CD4-positive, alpha-beta T cell treated with Interleukin-17A for 1 hour (primary cell): ENCODE results near the gene PIGU.
A peak's percentile ranks its signal among the peaks of the same experiment; 100 is the strongest.

ENCODE experiments used
- DNase-seq: peaks from one replicate; pipeline ENCODE4 v3.0.0-alpha.2; 2020

PIGU gene

GRCh38 chr20:34575756-34576155 lies 101.1 kb downstream of the PIGU start:
- DNase-seq = no peak

- no peak for DNase-seq
Observed at GRCh38 chr20:34575271-34575670, 101.6 kb downstream of the PIGU start.

DNA sequence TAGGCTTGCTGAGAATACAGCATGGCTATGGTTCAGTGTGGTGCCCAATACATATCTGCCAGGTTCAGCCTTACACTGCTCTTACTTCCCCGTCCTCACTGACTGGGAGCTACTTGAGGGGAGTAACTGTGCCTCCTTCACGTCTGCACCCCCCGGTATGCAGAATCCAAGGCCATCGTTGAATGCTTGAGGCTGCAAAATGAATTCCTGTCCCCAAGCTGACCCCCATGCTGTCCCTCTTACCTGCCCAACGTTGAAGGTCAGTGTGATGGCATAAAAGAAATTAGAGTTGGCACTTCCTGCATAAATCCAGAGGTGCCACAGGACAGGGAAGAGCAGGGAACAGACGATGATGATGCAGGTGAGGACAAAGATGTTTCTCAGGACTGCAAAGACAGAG lies 102.0 kb downstream of the PIGU start:
- no peak for DNase-seq

- no peak for DNase-seq
Observed at GRCh38 chr20:34574426-34574825, 102.5 kb downstream of the PIGU start.

GRCh38 chr20:34573541-34574300 lies 103.2 kb downstream of the PIGU start:
- no peak for DNase-seq

- DNase-seq = no peak
Observed at GRCh38 chr20:34571753-34572152, 105.1 kb downstream of the PIGU start.

DNA sequence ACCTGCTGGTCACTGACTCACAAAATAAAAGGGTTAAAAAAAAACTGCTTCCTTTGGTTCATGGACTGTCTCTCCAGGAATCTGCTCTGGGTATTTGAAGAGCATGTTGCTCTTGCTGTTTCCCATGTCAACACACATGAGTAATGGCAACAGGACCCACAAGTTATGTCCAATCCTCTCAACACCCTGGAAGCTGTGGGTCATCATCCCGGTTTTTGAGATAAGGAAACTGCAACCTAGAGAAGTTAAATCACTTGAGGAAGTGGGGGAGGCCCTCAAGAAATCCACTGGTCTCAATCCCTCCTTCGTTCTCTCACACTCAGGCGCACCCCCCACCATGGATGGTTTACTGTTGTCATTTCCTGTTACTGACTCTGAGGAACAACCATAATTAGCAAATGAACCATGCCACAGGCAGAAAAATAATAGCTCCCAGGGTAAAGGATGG lies 106.0 kb downstream of the PIGU start:
- DNase-seq = no peak

DNA sequence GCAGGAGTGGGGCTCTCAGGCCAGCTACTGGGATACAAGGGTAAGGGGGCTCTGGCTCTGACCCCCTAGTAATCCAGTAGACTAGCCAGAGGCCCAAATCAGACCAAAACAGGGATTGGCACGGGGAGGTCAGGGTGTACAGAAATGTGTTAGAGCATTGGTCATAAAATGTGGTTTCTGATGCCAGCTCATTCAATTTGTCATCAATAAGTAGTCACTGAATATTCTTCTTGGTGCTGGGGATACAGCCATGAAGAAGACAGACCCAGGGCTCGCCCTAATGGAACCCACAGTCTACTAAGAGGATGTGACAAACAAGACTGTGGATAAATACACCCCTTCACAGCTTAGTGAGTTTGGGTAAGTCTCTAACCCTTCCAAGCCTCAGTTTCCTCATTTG lies 107.3 kb downstream of the PIGU start:
- DNase-seq = no peak

- no peak for DNase-seq
Observed at GRCh38 chr20:34567892-34568865, 108.7 kb downstream of the PIGU start.

GRCh38 chr20:34566978-34567891 lies 109.7 kb downstream of the PIGU start:
- DNase-seq = no peak

DNA sequence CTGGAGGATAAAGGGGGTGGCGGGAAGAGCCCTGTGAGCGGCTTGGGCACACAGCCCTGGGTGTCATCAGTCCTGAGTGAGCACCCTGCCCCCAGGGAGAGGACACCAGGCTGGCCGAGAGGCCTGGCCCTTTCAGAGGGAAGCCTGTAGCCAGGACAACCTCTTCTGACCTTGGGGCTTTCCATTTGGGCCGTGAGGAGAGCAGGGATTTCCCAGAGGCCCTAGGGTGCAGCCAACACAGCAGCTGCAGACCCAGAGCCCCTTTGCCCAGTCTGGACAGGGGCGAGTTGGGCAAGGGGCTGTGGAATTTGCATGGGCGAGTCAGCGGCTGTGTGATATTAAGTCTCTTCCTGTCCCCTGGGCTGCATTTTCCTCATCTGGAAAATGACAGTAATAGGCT lies 112.1 kb downstream of the PIGU start:
- DNase-seq = no peak

- DNase-seq = peak; percentile 13
Observed at GRCh38 chr20:34562641-34563040, 114.3 kb downstream of the PIGU start.

- DNase-seq = no peak
Observed at GRCh38 chr20:34561661-34562060, 115.2 kb downstream of the PIGU start.

GRCh38 chr20:34560614-34561013 lies 116.3 kb downstream of the PIGU start:
- no peak for DNase-seq

DNA sequence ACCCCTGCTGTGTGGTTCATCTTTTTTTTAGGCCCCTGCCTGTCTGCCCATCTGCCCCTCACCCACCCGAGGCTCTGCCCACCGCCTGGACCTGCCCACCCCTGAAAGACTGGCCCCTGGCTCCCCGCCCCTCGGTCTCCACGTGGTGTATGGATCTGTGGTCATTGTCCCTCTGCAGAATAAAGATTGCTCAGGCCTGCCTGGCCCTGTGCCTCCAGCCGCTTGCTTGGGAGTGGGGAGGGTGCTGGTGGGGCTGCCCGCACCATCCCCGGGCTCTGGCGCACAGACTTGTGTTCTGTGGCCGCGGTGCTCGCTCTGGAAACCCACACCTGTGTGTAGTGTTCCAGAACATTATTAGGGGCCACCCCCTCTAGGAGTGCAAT lies 116.8 kb downstream of the PIGU start:
- no peak for DNase-seq

DNA sequence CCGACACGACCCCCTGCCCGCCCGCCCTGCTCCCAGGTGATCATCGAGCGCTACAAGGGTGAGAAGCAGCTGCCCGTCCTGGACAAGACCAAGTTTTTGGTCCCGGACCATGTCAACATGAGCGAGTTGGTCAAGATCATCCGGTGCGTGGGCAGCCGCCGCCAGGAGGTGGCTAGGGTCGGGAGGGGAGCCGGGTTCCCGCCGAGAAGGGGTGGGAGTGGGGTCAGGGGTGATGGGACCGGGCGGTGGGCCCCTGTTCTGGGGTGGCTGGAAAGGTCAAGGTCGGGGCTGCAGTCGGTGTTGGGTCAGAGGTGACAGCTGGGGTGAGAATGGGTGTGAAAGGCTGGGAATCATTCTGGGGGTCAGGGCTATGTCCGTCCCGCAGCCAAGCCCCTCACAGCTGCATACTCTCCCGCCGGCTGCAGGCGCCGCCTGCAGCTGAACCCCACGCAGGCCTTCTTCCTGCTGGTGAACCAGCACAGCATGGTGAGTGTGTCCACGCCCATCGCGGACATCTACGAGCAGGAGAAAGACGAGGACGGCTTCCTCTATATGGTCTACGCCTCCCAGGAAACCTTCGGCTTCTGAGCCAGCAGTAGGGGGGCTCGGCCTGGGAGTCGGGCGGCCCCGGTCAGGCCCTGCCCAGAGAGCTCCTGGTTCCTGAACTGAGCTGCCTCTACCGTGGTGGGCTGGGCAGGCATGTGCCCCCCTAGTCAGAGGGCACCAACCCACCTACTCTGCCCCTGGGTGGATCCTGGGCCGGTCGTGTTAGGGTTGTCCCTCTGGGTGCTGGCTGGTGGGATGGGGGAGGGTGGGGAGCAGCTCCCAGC lies 117.4 kb downstream of the PIGU start:
- peak; percentile 18 for DNase-seq

GRCh38 chr20:34558320-34559218 lies 118.3 kb downstream of the PIGU start, which contains the start of gene MAP1LC3A:
Gene MAP1LC3A, plus strand, starts transcription at chr20:34558718. Its CDS starts 151 bp downstream, at chr20:34558869.
- peak; percentile 97 for DNase-seq

- no peak for DNase-seq
Observed at GRCh38 chr20:34557936-34558319, 119.0 kb downstream of the PIGU start.

DNA sequence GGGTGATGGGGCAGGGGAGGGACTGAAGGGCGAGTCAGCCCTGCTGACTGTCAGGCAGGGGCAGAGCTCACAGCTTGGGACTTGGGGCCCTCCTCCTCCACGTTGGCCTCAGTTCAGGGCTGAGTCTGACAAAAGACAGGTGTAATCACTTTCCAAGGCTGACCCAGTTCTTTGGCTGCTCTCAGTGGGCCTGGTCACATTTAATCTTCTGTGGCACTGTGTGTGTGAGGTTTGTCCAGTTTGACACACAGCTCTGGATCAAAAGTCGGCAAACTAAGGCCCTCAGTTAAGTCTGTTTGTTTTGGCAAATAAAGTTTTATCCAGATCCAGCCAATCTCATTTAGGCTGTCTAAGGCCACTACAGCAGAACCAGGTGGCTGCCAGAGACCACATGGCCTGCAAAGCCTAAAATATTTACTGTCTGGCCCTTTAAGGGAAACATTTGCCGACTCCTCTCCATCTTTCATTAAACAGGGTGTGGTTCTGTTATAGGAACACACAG lies 123.5 kb downstream of the PIGU start:
- DNase-seq = no peak

- no peak for DNase-seq
Observed at GRCh38 chr20:34552569-34552968, 124.3 kb downstream of the PIGU start.

DNA sequence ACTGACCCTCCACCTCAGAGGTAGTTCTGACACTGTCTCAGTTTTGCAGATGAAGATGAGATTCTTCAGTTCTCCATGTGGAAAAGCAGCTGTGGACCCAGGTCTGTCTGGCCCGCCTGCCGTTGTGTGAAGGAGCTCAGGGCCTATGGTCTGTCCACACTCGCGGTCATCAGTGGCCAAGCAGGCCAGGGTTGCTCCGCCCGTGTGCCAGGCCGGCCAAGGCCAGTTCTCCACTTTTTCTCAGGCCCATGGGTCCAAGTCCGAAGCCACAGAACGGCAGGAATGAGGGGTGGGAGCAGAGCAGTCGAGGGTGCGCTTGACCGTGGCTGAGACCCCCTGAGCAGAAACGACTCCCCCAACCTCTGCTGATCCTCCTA lies 127.0 kb downstream of the PIGU start:
- no peak for DNase-seq
